ENCODE results near the gene PCNX1.

Gene PCNX1

GRCh38 chr14:71050227-71050823, 143.1 kb downstream of the PCNX1 start:
- TF ChIP-seq CTCF (IDR thresholded peaks at IDR 0.05; ENCODE audit: low read depth, low read length, missing control alignments), result no peak
- no peak overlapping the region for H3K4me3 ChIP-seq (replicated peaks; ENCODE audit: low read depth, low read length)
- no peak for DNase-seq (ENCODE audit: extremely low read depth, low read depth)

- H3K4me3 ChIP-seq (replicated peaks; ENCODE audit: low read depth, low read length), result no peak overlapping the region
- no peak for DNase-seq (ENCODE audit: extremely low read depth, low read depth)
- TF ChIP-seq CTCF (IDR thresholded peaks at IDR 0.05; ENCODE audit: low read depth, low read length, missing control alignments), result no peak
Observed at GRCh38 chr14:71054706-71055105, 147.4 kb downstream of the PCNX1 start.

- no peak for DNase-seq (ENCODE audit: extremely low read depth, low read depth)
- no peak for TF ChIP-seq CTCF (IDR thresholded peaks at IDR 0.05; ENCODE audit: low read depth, low read length, missing control alignments)
- no peak overlapping the region for H3K4me3 ChIP-seq (replicated peaks; ENCODE audit: low read depth, low read length)
Observed at GRCh38 chr14:71056168-71056567, 148.9 kb downstream of the PCNX1 start.

- no peak overlapping the region for H3K4me3 ChIP-seq (replicated peaks; ENCODE audit: low read depth, low read length)
- TF ChIP-seq CTCF (IDR thresholded peaks at IDR 0.05; ENCODE audit: low read depth, low read length, missing control alignments), result no peak
- no peak for DNase-seq (ENCODE audit: extremely low read depth, low read depth)
Observed at GRCh38 chr14:71060274-71060673, 153.0 kb downstream of the PCNX1 start.

- DNase-seq (ENCODE audit: extremely low read depth, low read depth), result no peak
- no peak for TF ChIP-seq CTCF (IDR thresholded peaks at IDR 0.05; ENCODE audit: low read depth, low read length, missing control alignments)
- H3K4me3 ChIP-seq (replicated peaks; ENCODE audit: low read depth, low read length), result no peak overlapping the region
Observed at GRCh38 chr14:71060825-71061455, 153.7 kb downstream of the PCNX1 start.

GRCh38 chr14:71061458-71061857, 154.2 kb downstream of the PCNX1 start:
- H3K4me3 ChIP-seq (replicated peaks; ENCODE audit: low read depth, low read length), result no peak overlapping the region
- DNase-seq (ENCODE audit: extremely low read depth, low read depth), result no peak
- no peak for TF ChIP-seq CTCF (IDR thresholded peaks at IDR 0.05; ENCODE audit: low read depth, low read length, missing control alignments)

Measured in HFF-Myc (cell line).